Peyer's patch (tissue), 4 donors: ENCODE data around the gene RXRG. TPM values are rescaled to one million over a fixed set of nuclear protein-coding genes. Genes with fewer than 3 reads are reported as not detected.

Experiments
- DNase-seq, 3 donors: peaks; one replicate each; pipeline ENCODE4 v3.0.0-alpha.2; 2017 to 2019
- H3K27ac ChIP-seq, 4 donors: fragments of 200-600 bp; sonication (generic); one replicate each; pipeline ENCODE4 v1.5.1; 2016 to 2019
- H3K27me3 ChIP-seq, 2 donors: fragments of 200-600 bp; sonication (generic); one replicate each; pipeline ENCODE4 v1.5.1; 2019
- H3K36me3 ChIP-seq, 3 donors: fragments of 200-600 bp; sonication (generic); one replicate each; pipeline ENCODE4 v1.5.1; 2016 to 2019
- H3K4me1 ChIP-seq, 4 donors: fragments of 200-600 bp; sonication (generic); one replicate each; pipeline ENCODE4 v1.5.1; 2016 to 2019
- H3K4me3 ChIP-seq, 4 donors: fragments of 200-600 bp; sonication (generic); 1 replicate in 3 of 4; 2 replicates in 1 of 4; pipeline ENCODE4 v1.5.1; 2016 to 2019; ENCODE audit warnings: mild to moderate bottlenecking in 1 of 4
- H3K9me3 ChIP-seq, 4 donors: fragments of 200-600 bp; sonication (generic); one replicate each; pipeline ENCODE4 v1.5.1; 2016 to 2019; ENCODE audit warnings: mild to moderate bottlenecking in 1 of 4
- CTCF ChIP-seq, 6 experiments: fragments of 450-650 bp in 4 of 6; fragments of 200-600 bp in 2 of 6; sonication (generic) in 1 of 6; IDR thresholded peaks; one replicate each; pipeline ENCODE4 v1.5.1; 2017 to 2019; ENCODE audit warnings: antibody characterized with exemption in 6 of 6, mild to moderate bottlenecking in 3 of 6, moderate library complexity in 1 of 6
- POLR2A ChIP-seq, 2 donors: fragments of 450-650 bp; IDR thresholded peaks; one replicate each; pipeline ENCODE4 v1.5.1; 2017; ENCODE audit warnings: antibody characterized with exemption in 2 of 2, mild to moderate bottlenecking in 2 of 2, moderate library complexity in 2 of 2
- total RNA-seq, 4 donors: library from RNA; depleted of rRNA; stranded (reverse); fragments of >200 nt; gene quantifications; one replicate each; pipeline ENCODE4 v1.1.0, GENCODE V29; 2016

RXRG gene
- total RNA-seq, 4 donors from 2014 or later = 10.7 TPM; not detected in 3

- Histone ChIP-seq H3K9me3 (no peaks in the 10 kb centered on the region), H3K27ac (peak overlapping the region in 2 of 4 donors; percentile 70 to 80), H3K36me3 (no peaks in the 10 kb centered on the region), H3K4me3 (peak overlapping the region in 2 of 4 donors; percentile 41 to 51), H3K4me1 (peaks cover 0 to 22% (median 0%) of the 10 kb centered on the region in 4 donors), H3K27me3 (no peaks in the 10 kb centered on the region)
- DNase-seq = no peak
- TF ChIP-seq POLR2A (IDR thresholded peaks at IDR 0.05) = no peak
- no peak for TF ChIP-seq CTCF (IDR thresholded peaks at IDR 0.05)
These were observed 68.1 kb downstream of the RXRG start for GRCh38 chr1:165376811-165377311.

GRCh38 chr1:165376041-165376810 lies 68.7 kb downstream of the RXRG start:
- no peak for TF ChIP-seq POLR2A (IDR thresholded peaks at IDR 0.05)
- TF ChIP-seq CTCF (IDR thresholded peaks at IDR 0.05) = no peak
- Histone ChIP-seq H3K27me3 (no peaks in the 10 kb centered on the region), H3K9me3 (no peaks in the 10 kb centered on the region), H3K27ac (peak overlapping the region; percentile 52 to 80 (median 63)), H3K4me3 (peak overlapping the region; percentile 7 to 51 (median 30)), H3K36me3 (no peaks in the 10 kb centered on the region), H3K4me1 (peaks cover 0 to 22% (median 0%) of the 10 kb centered on the region in 4 donors)
- DNase-seq = peak; percentile 23 to 74 (median 72)

- no peaks in the 10 kb centered on the region for H3K9me3 ChIP-seq
- H3K4me3 ChIP-seq = peak overlapping the region; percentile 7 to 51 (median 30)
- no peaks in the 10 kb centered on the region for H3K27me3 ChIP-seq
- peaks cover 0 to 22% (median 0%) of the 10 kb centered on the region in 4 donors for H3K4me1 ChIP-seq
- TF ChIP-seq CTCF (IDR thresholded peaks at IDR 0.05) = no peak
- TF ChIP-seq POLR2A (IDR thresholded peaks at IDR 0.05) = no peak
- DNase-seq = no peak
- H3K27ac ChIP-seq = peak overlapping the region; percentile 52 to 80 (median 63)
- no peaks in the 10 kb centered on the region for H3K36me3 ChIP-seq
These were observed 69.3 kb downstream of the RXRG start for GRCh38 chr1:165375623-165376022.

GRCh38 chr1:165371588-165372225 lies 73.2 kb downstream of the RXRG start:
- DNase-seq = no peak
- Histone ChIP-seq H3K9me3 (no peaks in the 10 kb centered on the region), H3K36me3 (no peaks in the 10 kb centered on the region), H3K4me3 (no peak overlapping the region), H3K4me1 (peaks cover 0 to 18% (median 0%) of the 10 kb centered on the region in 4 donors), H3K27me3 (no peaks in the 10 kb centered on the region), H3K27ac (no peak overlapping the region)
- TF ChIP-seq POLR2A (IDR thresholded peaks at IDR 0.05) (no peak), CTCF (IDR thresholded peaks at IDR 0.05) (no peak)

- TF ChIP-seq CTCF (IDR thresholded peaks at IDR 0.05) (peak in 5 of 6 experiments; percentile 16 to 72 (median 69)), POLR2A (IDR thresholded peaks at IDR 0.05) (no peak)
- H3K9me3 ChIP-seq = no peaks in the 10 kb centered on the region
These were observed 75.6 kb downstream of the RXRG start for GRCh38 chr1:165369255-165369848.

More at GRCh38 chr1:165369255-165369848, 75.6 kb downstream of the RXRG start:
- H3K4me3 ChIP-seq = no peak overlapping the region
- H3K27me3 ChIP-seq = no peaks in the 10 kb centered on the region
- H3K27ac ChIP-seq = no peak overlapping the region
- no peaks in the 10 kb centered on the region for H3K4me1 ChIP-seq
- H3K36me3 ChIP-seq = no peaks in the 10 kb centered on the region
- peak; percentile 19 to 74 (median 65) for DNase-seq
